ENCODE measurements around the gene SLC25A30.

DNA sequence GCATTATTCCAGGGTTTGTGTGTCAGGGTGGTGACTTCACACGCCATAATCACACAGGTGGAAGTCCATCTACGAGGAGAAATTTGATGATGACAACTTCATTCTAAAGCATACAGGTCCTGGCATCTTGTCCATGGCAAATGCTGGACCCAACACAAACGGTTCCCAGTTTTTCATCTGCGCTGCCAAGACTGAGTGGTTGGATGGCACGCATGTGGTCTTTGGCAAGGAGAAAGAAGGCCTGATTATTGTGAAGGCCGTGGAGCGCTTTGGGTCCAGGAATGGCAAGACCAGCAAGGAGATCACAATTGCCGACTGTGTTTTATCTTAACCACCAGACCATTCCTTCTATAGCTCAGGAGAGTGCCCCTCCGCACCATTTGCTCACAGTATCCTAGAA is 18.2 kb upstream of the SLC25A30 start:
- TF ChIP-seq, protein P1, sequence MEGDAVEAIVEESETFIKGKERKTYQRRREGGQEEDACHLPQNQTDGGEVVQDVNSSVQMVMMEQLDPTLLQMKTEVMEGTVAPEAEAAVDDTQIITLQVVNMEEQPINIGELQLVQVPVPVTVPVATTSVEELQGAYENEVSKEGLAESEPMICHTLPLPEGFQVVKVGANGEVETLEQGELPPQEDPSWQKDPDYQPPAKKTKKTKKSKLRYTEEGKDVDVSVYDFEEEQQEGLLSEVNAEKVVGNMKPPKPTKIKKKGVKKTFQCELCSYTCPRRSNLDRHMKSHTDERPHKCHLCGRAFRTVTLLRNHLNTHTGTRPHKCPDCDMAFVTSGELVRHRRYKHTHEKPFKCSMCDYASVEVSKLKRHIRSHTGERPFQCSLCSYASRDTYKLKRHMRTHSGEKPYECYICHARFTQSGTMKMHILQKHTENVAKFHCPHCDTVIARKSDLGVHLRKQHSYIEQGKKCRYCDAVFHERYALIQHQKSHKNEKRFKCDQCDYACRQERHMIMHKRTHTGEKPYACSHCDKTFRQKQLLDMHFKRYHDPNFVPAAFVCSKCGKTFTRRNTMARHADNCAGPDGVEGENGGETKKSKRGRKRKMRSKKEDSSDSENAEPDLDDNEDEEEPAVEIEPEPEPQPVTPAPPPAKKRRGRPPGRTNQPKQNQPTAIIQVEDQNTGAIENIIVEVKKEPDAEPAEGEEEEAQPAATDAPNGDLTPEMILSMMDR (conservative IDR thresholded peaks at IDR 0.05) = no peak
- TF ChIP-seq ZFX (IDR thresholded peaks at IDR 0.05) = no peak

All from C4-2B (cell line).